ENCODE data around the gene HYAL3.
"Not testable (repeated sequence)": the region's sequence is repeated elsewhere in the genome, so short reads cannot be mapped to it uniquely, and the experiment has no call there.

The HYAL3 gene

DNA sequence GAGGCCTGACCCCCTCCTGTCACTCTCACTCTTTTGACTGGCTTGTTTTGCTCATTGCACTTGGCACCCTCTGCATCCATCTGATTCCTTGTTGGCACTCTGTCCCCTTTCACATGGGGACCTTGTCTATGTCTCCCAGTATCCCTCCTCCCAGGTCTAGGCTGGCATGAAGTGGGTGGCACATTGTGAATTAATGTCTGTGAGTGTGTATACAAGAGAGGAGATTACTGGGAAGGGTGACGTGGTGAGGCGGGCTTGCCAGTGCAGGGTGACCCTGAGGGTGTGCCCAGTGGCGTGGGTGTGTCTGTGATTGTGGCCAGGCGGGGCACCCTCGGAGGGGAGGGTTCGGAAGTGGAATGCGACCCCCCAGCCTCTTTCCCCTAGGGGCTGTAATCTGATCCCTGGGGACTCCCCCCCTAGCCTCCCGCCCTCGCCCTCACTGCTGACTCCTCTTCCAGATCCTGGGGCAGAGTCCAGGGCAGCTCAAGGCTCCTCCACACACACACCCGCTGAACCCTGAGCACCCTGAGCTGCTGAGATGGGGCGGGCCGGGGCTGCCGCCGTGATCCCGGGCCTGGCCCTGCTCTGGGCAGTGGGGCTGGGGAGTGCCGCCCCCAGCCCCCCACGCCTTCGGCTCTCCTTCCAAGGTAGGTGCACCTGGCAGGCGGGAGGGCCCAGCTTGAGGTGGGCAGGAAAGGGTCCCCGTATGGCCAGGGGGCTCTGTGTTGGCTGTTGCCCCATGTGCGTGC lies 30.3 kb downstream of the HYAL3 start, which contains the start of gene SEMA3B:
SEMA3B (plus strand) TSS at position 445 of the 749 bp plus-strand sequence; CDS start at position 539, 94 bp downstream.
- DNase-seq = no peak

DNA sequence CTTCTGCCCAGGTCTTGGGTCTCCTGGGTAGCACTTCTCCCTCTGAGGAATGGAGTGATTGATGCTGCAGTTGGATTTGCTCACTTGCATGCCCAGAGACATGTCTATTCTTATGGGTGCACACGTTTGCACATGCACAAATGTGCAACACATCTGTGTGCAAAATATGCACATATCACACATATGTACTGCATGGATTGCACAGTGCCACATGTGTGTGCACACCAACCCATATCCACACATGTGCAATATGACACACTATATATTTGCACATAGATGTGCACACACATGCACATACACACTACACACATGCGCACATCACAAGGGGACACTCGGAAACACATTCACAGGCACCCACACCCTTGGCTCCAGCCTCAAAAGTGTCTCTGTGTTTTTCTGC lies 30.9 kb downstream of the HYAL3 start:
- no peak for DNase-seq

DNA sequence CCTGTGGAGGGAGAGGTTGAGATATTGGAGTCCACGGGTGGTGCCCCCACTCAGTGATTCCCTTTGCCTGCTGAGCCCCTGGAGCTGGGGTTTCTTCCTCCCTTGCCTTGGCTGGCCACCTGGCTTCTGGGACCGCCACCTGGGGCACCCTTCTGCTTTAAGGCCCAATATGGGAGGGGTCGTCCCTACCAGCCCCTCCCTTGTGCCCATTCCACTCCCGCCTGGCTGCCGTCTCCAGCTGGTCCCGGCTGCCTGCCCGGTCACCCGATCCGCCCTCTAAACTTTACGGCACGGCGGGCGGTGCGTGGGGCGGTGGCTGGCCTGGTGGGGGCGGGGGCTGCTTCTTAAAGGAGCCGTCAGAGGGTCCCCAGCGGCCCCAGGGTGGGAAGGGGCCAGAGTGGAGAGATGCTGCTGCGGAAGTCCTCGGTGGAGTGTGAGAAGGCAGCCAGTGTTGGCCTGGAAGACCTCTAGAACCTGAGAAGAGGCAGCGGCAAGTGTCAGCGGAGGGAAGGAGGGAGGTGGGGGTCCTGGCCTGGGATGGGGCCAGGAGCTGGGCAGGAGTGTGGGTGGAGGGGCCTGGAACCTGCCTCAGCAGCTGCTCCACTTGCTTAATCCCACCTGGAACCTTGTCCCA lies 31.8 kb downstream of the HYAL3 start:
- no peak for DNase-seq

DNA sequence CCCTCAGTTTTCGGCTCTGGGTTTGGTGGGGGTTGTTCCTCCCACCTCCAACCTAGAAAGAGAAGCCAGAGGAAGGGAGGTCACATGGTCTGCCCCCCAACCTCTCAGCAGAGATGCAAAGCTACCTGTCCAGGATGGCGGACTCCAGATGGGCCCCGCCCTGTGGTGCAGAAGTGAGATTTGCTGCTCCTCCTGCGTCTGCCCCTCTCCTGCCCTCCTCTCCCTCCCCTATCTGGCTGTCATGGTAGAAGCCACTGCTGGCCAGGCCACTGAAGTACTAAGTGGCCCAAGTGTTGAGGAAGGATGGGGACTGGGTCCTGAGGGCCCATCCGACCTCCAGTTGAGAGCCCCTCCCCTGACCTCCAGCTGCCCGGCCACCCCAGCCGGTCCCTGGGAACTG lies 32.4 kb downstream of the HYAL3 start:
- no peak for DNase-seq

DNA sequence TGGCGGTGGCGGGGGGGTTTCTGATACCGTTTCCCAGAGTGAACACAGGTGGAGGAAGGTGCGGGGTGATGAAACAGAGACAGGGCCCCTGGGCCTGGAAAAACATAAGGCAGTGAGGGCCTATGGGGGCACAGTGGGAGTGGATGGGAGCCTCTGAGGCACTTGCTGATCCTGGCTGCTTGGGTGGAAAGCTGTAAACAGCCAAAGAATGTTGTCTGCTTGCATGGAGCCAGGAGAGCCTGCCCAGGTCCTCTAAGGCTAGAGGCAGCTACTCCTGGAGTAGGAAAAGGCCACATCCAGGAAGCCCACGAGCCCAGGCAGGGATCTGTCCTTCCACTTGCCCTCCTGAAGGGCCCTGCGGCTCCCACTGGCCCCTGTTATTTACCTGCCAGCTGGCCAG lies 33.2 kb downstream of the HYAL3 start:
- DNase-seq = no peak

DNA sequence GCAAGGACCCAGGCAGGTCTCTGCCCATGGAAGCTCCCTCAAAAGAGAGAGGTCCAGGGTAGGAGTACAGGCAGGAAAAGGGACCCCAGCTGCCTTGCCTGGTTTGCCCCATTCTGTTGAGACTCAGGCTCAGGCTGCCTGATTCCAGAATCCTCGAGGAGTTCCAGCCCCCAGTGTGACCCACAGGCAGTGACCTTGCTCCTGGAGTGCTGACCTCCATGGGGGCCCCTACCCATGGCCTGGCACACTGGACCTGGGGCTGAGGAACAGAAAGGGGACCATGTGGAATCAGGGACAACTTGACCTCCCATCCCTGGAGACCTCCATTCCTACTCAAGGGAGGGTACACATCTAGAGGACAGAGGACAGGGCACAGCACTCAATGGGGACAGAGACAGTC lies 33.6 kb downstream of the HYAL3 start:
- no peak for DNase-seq

DNA sequence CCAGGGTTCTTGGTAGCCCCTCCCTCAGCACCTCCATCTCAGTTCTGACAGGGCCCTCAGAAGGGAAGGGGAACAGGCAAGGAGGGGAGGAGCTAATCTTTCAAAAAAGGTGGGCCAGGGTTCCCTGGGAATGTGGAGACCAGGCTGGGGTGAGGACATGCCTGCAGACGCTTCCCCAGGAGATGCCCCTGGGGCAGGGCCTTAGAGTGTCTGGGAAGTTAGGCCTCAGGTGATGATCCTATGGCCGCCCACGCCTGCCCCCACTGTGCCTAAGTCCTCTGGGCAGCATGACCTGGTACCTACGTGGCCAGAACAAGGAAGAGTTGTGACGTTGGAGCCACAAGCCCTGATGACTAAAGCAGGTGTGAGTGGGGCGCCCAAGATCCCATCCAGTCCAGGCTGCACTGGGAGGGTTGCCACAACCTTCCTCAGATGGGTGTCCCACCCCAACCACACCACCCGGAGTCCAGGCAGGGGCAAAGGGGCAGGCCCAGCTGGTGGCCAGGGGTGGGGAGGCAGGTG lies 34.2 kb downstream of the HYAL3 start:
- DNase-seq = no peak

DNA sequence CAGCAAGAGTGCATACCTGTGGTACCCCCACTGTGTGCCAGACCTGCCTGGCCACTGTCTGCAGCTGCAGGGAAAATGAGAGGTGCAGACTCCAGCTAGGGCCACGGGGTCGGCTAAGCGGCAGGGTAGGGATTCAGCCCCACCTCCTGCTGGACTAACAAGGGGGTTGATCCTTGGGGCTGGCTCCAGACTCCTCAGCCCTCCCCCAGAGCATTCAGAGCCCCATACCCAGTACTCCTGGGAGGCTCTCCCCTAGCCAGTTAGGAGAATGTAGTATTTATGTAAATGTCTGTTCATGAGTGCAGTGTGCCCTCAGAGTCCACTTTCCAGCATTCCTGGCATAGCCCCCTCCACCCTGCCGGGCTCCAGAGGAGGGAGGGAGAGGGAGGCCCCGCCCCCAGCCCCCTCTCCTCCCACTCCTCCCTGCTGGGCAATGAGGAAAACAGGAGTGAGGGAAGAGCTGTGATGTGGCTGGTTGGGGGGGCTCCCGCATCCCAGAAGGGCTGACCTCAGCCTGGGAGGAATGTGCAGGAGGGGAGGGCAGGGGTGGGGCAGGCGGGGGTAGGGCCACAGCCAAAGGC lies 34.7 kb downstream of the HYAL3 start:
- DNase-seq = no peak

DNA sequence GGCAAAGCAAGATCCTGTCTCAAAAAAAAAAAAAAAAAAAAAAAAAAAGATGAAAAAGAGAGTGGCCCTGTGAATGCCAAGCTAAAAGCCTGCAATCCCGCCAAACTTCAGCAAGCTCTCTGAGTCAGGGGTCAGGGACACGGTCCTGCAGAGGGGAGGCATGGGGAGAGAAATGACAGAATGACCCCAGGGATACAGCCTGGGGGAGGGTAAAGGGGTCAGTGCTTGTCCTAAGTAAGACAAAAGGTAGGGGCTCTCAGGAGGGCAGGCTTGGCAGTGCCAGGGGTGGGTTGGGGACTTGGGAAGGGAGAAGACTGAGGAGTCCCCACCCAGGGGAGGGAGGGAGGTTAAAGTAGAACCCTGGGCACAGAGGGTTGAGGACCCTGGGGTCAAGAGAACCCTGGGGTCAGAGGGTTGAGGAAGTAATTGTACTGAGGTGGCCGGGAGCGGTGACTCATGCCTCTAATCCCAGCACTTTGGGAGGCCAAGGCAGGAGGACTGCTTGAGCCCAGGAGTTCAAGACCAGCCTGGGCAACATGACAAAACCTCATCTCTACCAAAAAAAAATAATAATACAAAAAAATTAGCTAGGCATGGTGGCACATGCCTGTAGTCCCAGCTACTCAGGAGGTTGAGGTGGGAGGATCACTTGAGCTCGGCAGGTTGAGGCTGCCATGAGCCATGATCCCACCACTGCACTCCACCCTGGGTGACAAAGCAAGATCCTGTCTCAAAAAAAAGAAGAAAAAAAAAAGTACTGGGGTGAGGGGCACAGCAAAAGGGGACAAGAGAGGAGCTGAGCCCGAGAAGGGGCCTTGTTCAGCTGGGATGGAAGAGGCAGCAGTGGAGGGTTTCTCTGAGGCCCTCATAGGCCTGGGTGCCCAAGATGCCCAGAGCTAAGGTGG lies 35.5 kb downstream of the HYAL3 start:
- no peak for DNase-seq

DNA sequence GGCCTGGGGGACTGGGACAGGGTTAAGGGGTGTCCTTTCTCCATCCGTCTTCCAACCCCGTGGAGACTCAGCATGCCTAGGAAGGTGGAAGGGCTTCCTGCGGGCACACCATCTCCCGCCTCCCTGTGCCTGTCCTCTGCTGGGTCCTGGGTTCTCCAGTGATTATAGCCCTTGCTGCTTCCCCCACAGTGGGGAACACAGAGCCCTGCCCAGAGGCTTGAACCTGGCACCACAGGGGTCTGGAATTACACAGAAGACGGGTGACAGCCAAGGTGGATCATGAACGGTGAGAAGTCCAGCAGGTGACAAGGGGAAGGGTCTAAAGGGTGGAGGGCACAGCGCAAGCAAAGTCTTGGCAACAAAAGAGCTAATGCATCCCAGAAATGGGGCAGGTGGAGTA lies 36.4 kb downstream of the HYAL3 start:
- no peak for DNase-seq

DNA sequence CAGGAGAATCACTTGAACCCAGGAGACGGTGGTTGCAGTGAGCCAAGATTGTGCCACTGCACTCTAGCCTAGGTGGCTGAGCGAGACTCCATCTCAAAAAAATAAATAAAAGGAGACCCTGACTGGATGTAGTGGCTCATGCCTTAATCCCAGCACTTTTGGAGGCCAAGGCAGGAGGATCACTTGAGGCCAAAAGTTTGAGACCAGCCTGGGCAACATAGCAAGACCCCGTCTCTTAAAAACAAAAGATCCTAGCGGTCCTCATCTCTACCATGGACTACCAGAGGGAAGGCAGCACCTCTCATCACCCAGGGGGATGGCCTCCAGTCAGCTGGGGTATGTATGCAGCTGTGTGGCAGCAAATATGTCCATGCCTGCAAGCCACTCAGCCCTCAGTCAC lies 37.0 kb downstream of the HYAL3 start:
- DNase-seq = not testable (repeated sequence)

DNA sequence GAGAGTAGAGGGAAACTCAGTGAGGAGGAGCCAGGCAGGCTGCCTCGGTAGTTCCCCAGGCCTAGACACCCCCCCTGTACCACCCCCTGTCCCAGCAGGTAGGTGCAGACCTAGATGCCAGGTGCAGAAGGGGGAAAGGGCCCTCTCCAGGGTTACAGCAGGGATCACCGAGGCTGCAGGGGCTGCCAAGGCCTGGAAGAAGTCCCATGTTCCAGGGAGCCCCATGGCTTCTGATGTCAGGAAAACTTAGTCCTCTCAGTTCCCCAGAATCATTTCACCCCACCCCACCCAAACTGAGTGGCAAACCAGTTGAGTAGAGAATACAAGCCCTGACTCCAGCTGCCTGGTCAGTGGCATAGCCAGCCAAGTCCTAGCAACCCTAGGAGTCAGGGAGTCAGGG lies 37.7 kb downstream of the HYAL3 start:
- no peak for DNase-seq

DNA sequence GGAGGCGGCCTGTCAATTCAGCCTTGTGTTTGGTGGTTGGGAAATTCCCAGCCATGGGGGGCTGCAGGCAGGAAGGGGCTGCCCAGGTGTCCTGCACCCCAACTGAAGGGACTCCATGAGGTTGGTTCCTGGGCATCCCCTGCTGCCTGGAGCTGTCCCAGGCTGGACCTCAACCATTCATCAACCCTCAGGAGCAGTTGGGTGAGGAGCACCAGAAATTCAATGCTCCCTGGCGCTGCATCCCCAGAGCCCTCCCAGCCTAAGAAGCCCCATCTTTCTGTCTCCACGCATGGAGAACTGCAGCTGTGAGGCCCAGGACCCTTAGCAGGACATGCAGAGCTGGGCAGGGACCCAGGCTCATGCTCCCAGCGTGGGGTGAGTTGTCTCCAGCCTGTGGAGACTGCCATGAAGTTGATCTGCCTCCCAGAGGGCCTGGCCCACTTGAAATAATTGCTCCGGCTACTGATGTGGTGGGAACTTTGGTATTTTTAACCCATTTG lies 38.2 kb downstream of the HYAL3 start:
- DNase-seq = no peak

DNA sequence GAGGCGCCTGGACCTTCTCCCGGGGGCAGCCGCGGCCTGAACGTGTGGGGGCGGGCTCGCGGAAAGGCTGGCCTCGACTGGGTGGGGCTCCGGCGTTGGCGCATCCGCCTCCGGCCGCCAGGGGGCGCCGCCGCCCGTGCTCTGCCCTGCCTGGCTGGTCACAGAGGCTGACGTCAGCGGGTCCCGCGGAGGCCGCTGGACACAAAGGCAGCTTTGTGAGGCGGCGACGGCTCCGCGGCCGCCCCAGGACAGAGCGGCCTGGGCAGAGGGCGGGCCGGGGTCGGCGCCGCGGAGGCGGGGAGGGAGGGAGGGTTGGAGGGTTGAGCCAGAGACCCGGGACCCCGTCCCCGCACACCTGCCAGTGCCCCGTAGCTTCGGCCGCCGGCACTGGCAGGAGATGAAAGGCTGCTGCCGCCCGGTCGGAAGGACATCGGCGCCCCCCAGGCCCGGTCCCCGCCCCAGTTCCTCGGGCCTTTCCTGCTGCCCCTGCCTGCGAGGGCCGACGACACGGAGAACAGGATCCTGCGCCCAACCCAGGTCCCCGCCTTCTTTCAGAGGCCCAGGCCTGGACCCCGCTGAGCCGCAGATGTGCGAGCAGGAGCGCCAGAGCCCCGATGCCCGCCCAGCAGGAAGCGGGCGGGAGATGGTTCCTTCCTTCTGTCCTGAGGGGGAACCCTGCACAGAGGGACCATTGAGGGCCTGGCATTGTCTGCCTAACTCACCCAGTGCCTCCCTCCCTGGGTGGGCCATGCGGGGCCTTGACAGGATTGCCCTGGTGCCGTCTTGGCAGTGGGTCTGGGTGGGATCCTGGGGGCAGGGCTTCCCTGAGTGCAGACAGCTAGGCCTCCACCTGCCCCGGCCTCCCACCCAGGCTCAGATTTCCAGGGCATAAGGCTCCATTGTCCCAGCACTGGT lies 38.9 kb downstream of the HYAL3 start:
- peak; percentile 63 for DNase-seq

DNA sequence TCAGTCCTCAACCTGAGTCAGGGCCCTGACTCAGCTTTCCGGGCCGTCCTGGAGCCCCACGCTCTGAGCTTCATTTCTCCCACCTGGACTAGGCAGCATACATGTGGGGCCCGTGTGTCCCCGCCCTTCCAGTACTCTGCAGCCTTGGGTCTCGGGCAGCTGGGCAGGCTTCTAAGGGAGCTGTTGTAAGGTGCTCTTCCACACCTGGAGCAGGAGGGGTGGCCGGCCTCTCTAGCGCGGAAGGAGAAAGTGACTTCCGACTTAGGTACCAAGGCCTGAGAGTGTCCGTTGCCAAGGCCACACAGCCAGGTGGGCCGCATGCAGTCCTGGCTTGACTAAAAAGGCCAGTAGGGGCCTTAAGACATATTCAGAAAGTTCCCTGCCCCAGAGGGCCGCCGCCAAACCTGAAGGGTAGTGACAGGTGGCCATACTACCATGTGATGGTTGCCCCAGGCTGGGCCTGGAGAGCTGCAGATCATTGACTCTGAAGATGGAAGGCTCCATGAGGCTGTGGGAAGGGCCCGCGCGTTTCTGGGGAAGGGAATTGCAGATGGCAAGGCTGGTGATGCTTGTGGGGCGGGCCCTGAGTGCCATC lies 39.7 kb downstream of the HYAL3 start:
- DNase-seq = no peak

DNA sequence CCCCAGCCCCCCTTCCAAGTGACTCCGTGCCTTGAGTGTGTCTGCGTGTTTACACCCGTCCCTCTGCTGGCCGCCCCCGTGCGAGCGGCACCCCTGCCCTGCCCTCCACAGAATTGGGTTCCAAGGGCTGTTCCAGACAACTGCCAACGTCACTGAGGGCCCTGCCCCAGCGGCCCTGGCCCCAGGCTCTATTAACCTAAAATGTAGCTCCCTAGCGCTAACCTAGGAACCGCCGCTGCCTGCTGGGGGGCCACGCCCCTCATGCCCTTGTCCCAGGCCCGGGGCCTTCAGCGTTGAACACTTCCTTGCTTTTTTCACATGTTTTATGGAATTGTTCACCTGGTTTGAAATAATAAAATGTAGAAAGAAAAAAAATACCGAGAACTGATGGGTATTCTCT lies 40.2 kb downstream of the HYAL3 start:
- DNase-seq = no peak

DNA sequence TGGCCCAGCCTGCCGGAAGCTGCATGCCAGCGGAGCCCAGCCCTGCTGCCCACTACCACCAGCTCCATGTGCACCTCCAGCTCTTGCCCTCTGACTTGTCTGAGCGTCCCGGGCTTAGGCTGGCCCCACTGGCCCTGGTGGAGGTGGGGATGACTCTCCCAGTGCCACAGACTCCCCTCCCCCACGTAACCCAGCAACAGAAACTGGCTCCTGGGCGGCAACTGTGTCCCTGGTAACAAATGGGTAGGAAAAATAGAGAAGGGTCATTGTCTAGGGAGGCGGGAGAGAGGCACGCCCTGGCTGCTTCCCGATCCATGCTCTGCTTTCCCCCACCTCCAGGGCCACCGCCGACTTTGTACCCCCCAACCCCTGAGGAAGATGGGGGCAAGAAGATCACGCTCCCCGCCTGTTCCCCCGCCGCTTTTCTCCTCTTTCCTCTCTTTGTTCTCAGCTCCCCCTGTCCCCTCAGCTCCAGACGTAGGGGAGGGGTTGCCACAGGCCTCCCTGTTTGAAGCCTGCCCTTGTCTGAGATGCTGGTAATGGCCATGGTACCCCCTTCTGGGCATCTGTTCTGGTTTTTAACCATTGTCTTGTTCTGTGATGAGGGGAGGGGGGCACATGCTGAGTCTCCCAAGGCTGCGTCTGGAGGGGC lies 41.0 kb downstream of the HYAL3 start:
- DNase-seq = no peak

DNA sequence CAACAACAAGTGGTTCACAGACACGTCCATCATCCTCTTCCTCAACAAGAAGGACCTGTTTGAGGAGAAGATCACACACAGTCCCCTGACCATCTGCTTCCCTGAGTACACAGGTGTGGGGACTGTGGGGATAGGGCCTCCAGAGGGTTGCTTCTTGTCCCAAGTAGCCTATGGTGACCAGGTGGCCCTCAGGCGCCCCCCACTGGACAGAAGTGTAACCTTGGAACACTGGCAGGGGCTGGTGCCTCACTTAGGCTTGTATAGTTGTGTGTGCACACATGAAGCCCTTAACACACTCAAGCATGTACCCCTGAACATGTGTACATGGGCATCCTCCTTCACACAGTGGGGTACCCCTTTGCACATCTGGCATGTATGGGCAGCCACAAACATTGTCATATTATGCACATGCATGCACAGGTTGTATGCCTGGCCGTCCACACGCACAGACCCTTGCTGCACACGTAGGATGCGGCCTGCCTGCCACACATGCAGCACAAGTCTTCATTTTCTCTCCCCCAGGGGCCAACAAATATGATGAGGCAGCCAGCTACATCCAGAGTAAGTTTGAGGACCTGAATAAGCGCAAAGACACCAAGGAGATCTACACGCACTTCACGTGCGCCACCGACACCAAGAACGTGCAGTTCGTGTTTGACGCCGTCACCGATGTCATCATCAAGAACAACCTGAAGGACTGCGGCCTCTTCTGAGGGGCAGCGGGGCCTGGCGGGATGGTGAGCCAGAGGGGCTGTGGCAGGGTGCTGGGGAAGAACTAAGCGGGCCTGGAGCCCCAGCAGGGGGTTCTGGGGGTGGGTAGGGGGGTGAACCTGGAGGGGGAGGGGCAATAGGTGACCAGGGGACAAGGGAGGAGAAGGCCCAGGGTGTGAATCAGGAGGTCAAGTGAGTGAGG lies 42.0 kb downstream of the HYAL3 start:
- DNase-seq = no peak

DNA sequence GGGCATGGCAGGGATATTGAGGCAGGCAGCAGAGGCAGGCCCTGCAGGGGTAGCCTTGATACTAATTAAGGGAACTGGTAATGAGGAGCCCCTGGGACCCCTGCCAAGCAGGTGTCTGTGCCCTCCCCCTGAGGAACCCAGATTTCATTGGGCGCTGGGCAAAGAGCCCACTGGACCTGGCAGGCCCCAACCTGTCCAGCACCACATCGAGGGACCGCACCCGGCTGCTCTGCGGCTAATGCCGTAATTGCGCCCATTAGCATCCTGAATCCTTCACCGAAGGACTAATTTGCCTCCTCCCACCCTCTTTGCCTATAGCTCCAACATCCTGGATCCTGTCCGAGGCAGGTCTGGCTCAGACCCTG lies 44.0 kb downstream of the HYAL3 start:
- DNase-seq = no peak

Measured in NCI-H446 treated with DMSO at 0.1 percent for 48 hours (cell line).